ENCODE measurements around the gene IFNL3.
"Not testable (repeated sequence)": the region's sequence is repeated elsewhere in the genome, so short reads cannot be mapped to it uniquely, and the experiment has no call there.

Gene IFNL3

GRCh38 chr19:39252458-39252857, 7.7 kb upstream of the IFNL3 start:
- no peak for DNase-seq

GRCh38 chr19:39251846-39252245, 7.0 kb upstream of the IFNL3 start:
- no peak for DNase-seq

GRCh38 chr19:39251081-39251480, 6.3 kb upstream of the IFNL3 start:
- DNase-seq, result no peak

- DNase-seq, result no peak
Measured at GRCh38 chr19:39248806-39249205, 4.0 kb upstream of the IFNL3 start, which contains the start of gene IFNL4. IFNL4 (minus strand) TSS chr19:39248856.

- no peak for DNase-seq
Measured at GRCh38 chr19:39247701-39248664, 3.2 kb upstream of the IFNL3 start.

- peak; percentile 33 for DNase-seq
Measured at GRCh38 chr19:39246951-39247669, 2.3 kb upstream of the IFNL3 start.

- DNase-seq, result not testable (repeated sequence)
Measured at GRCh38 chr19:39245166-39245565, 360 bp upstream of the IFNL3 start.

- not testable (repeated sequence) for DNase-seq
Measured at GRCh38 chr19:39243741-39244140, 1.1 kb downstream of the IFNL3 start.

GRCh38 chr19:39240421-39240820, 4.4 kb downstream of the IFNL3 start:
- DNase-seq, result no peak

GRCh38 chr19:39238944-39239343, 5.9 kb downstream of the IFNL3 start:
- DNase-seq, result no peak

- DNase-seq, result no peak
Measured at GRCh38 chr19:39238209-39238608, 6.6 kb downstream of the IFNL3 start.

- peak; percentile 18 for DNase-seq
Measured at GRCh38 chr19:39237200-39238184, 7.3 kb downstream of the IFNL3 start.

- DNase-seq, result no peak
Measured at GRCh38 chr19:39236527-39236926, 8.3 kb downstream of the IFNL3 start.

GRCh38 chr19:39232708-39233107, 12.1 kb downstream of the IFNL3 start:
- DNase-seq, result no peak

GRCh38 chr19:39230096-39230764, 14.6 kb downstream of the IFNL3 start:
- no peak for DNase-seq

- DNase-seq, result no peak
Measured at GRCh38 chr19:39224910-39225309, 19.9 kb downstream of the IFNL3 start.

- DNase-seq, result no peak
Measured at GRCh38 chr19:39223703-39224279, 21.0 kb downstream of the IFNL3 start.

- DNase-seq, result not testable (repeated sequence)
Measured at GRCh38 chr19:39219108-39219507, 25.7 kb downstream of the IFNL3 start.

- DNase-seq, result no peak
Measured at GRCh38 chr19:39218230-39219007, 26.4 kb downstream of the IFNL3 start.

- DNase-seq, result no peak
Measured at GRCh38 chr19:39217094-39217493, 27.7 kb downstream of the IFNL3 start.

- DNase-seq, result not testable (repeated sequence)
Measured at GRCh38 chr19:39215323-39215722, 29.5 kb downstream of the IFNL3 start.
